ENCODE data around the gene FARP1. TPM values are rescaled to one million over a fixed set of nuclear protein-coding genes. Genes with fewer than 3 reads are reported as not detected.
A peak's percentile ranks its signal among the peaks of the same experiment; 100 is the strongest.

Gene FARP1
- total RNA-seq, 4 donors from 2014 or later: 1.5 to 10.3 (median 6.4) TPM

DNA sequence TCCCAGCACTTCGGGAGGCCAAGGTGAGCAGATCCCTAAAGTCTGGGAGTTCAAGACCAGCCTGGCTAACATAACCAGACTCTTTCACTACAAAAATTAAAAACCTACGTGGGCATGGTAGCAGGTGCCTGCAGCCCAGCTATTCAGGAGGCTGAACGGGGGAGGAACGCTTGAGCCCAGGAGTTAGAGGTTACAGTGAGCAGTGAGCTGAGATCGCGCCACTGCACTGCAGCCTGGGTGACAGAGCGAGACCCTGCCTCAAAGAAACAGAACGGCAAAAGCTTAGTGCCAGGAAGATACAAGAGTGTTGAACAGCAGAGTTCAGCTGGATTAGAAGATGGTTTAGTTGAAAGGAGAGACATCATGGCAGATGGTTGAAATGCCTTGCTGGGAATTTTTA, 58.3 kb downstream of the FARP1 start:
- Histone ChIP-seq H3K27me3 (no peaks in the 10 kb centered on the region), H3K36me3 (no peaks in the 10 kb centered on the region), H3K4me3 (no peak overlapping the region), H3K9me3 (peaks cover 0 to 7% (median 2%) of the 10 kb centered on the region in 3 donors), H3K27ac (no peak overlapping the region), H3K4me1 (no peaks in the 10 kb centered on the region)
- TF ChIP-seq POLR2A (IDR thresholded peaks at IDR 0.05): no peak
- TF ChIP-seq, protein P1, sequence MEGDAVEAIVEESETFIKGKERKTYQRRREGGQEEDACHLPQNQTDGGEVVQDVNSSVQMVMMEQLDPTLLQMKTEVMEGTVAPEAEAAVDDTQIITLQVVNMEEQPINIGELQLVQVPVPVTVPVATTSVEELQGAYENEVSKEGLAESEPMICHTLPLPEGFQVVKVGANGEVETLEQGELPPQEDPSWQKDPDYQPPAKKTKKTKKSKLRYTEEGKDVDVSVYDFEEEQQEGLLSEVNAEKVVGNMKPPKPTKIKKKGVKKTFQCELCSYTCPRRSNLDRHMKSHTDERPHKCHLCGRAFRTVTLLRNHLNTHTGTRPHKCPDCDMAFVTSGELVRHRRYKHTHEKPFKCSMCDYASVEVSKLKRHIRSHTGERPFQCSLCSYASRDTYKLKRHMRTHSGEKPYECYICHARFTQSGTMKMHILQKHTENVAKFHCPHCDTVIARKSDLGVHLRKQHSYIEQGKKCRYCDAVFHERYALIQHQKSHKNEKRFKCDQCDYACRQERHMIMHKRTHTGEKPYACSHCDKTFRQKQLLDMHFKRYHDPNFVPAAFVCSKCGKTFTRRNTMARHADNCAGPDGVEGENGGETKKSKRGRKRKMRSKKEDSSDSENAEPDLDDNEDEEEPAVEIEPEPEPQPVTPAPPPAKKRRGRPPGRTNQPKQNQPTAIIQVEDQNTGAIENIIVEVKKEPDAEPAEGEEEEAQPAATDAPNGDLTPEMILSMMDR (IDR thresholded peaks at IDR 0.05): no peak
- intact Hi-C loops (cut with DNase I): no loop called here
- no peak for DNase-seq
- WGBS, 2 donors: 86 to 90% methylated on average over 8 of the region's 8 CpGs

DNA sequence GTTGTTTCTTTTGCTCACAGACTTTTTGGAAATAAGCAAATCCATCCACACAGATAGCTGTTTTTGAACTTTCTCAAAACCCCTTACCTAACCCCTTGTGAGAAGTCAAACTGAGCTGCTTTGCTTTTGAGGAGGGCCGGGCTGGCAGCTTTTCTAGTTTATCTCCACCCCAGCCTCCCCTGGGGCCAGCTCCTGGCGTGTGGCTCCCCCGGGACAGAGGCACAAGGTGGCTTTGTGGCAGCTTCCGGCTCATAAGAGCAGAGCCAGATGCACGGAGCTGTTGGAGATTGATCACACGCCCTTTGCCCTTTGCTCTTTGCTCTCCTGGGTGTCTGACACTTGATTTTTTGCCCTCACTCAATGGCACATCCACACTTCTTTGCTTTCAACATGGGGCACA, 59.1 kb downstream of the FARP1 start:
- WGBS, 2 donors: 82 to 91% methylated on average over 5 to 6 of the region's 6 CpGs
- no peaks in the 10 kb centered on the region for H3K27me3 ChIP-seq
- no peaks in the 10 kb centered on the region for H3K36me3 ChIP-seq
- no peak overlapping the region for H3K27ac ChIP-seq
- no peak for DNase-seq
- intact Hi-C loops (cut with DNase I): no loop called here
- no peaks in the 10 kb centered on the region for H3K4me1 ChIP-seq
- peaks cover 0 to 7% (median 2%) of the 10 kb centered on the region in 3 donors for H3K9me3 ChIP-seq
- no peak overlapping the region for H3K4me3 ChIP-seq
- TF ChIP-seq POLR2A (IDR thresholded peaks at IDR 0.05): no peak

DNA sequence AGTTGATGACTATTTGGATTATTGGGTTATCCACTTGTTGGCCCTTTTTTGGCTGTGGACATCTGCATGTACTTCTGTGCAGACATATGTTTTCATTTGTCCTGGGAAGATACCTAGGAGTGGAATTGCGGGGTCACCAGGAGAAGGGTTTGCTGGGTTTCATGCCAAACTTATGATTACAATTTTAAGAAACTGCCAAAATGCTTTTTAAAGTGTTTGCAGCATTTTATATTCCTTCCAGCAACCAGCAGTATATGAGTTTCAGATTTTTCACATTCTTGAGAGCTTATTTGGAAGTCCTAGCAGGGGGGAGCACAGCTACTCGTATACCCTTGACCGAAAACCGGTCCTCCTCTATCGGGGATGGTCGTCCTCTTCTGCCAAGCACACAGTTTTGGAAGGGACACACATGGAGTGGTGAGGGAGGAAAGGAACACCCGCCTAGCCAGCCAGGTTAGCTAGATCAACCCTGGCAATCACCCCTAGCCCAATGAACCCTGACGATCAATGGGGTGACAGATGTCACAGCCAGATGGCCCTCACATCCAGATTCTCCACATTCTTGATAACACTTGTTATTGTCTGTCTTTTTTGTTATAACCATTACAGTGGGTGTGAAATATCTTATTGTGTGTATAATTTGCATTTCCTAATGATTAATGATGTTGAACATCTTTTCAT, 60.9 kb downstream of the FARP1 start:
- Histone ChIP-seq H3K27ac (no peak overlapping the region), H3K4me3 (no peak overlapping the region), H3K27me3 (no peaks in the 10 kb centered on the region), H3K36me3 (no peaks in the 10 kb centered on the region), H3K9me3 (peaks cover 0 to 7% (median 2%) of the 10 kb centered on the region in 3 donors), H3K4me1 (peaks cover 0 to 6% (median 0%) of the 10 kb centered on the region in 3 donors)
- DNase-seq: no peak
- WGBS, 2 donors: 70 to 92% methylated on average over 7 to 8 of the region's 8 CpGs
- TF ChIP-seq POLR2A (IDR thresholded peaks at IDR 0.05): no peak
- TF ChIP-seq, protein P1 (IDR thresholded peaks at IDR 0.05): no peak
- intact Hi-C loops (cut with DNase I): no loop called here

DNA sequence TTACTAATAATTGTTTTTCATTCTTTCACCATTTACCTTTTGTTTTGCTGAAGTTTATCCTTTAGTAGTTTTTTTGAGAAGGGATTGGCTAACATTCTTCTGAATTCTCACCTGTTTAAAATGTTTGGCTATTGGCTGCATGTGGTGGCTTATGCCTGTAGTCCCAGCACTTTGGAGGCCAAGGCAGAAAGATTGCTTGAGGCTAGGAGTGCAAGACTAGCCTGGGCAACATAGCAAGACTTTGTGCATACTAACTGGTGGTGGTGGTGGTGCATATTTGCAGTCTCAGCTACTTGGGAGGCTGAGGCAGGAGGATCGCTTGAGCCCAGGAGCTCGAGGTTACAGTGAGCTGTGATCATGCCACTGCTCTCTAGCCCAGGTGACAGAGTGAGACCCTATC, 61.7 kb downstream of the FARP1 start:
- WGBS, 2 donors: 85 to 92% methylated on average over 2 of the region's 2 CpGs
- H3K27ac ChIP-seq: no peak overlapping the region
- TF ChIP-seq POLR2A (IDR thresholded peaks at IDR 0.05): no peak
- TF ChIP-seq, protein P1 (IDR thresholded peaks at IDR 0.05): no peak

DNA sequence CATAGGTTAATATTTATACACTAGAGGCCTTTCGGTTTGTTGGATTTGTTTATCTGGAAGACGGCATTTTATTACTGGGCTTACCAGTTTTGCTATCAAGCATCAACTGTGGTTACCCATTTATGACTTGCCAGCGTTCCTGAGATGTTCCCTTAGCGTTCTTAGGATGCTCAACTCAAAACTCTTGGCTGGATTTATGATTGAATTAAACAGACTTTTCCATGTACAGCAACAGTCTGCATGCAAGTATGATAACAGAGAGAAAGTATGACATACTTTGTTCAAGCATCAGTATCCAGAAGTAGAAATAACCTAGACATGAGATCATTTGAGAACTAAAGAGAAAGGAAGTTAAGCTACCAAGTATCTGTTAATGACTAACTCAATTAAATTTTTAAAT, 64.1 kb downstream of the FARP1 start:
- no peak overlapping the region for H3K4me3 ChIP-seq
- WGBS, 2 donors: 63 to 81% methylated on average over 4 of the region's 4 CpGs
- no peaks in the 10 kb centered on the region for H3K27me3 ChIP-seq
- peaks cover 0 to 7% (median 2%) of the 10 kb centered on the region in 3 donors for H3K9me3 ChIP-seq
- no peak for TF ChIP-seq POLR2A (IDR thresholded peaks at IDR 0.05)
- TF ChIP-seq, protein P1 (IDR thresholded peaks at IDR 0.05): no peak
- DNase-seq: no peak
- intact Hi-C loops (cut with DNase I): no loop called here
- no peaks in the 10 kb centered on the region for H3K36me3 ChIP-seq
- H3K4me1 ChIP-seq: peaks cover 0 to 6% (median 0%) of the 10 kb centered on the region in 3 donors
- H3K27ac ChIP-seq: peak overlapping the region in 1 of 4 donors; percentile 31

More for the DNA sequence above, 61.7 kb downstream of the FARP1 start:
- peaks cover 0 to 7% (median 2%) of the 10 kb centered on the region in 3 donors for H3K9me3 ChIP-seq
- H3K36me3 ChIP-seq: no peaks in the 10 kb centered on the region
- H3K4me1 ChIP-seq: peaks cover 0 to 6% (median 0%) of the 10 kb centered on the region in 3 donors
- H3K27me3 ChIP-seq: no peaks in the 10 kb centered on the region
- intact Hi-C loops (cut with DNase I): no loop called here
- DNase-seq: no peak
- H3K4me3 ChIP-seq: no peak overlapping the region
